GM12878 (cell line): ENCODE measurements around the gene DDX39B. TPM values are rescaled to one million over a fixed set of nuclear protein-coding genes. Genes with fewer than 3 reads are reported as not detected.
A peak's percentile ranks its signal among the peaks of the same experiment; 100 is the strongest.

Experiments
- ATAC-seq: fragments of 200-7000 bp; cut with Tn5 transposase; 3 replicates; pipeline ENCODE4 v1.9.1; 2020; ENCODE audit warnings: mild to moderate bottlenecking, moderate library complexity
- BruUV-seq: library from RNA; stranded (reverse); fragments of 400-500 nt; replicated peaks from 2 replicates; lab custom pipeline; 2021; lab: Mats Ljungman, UMichigan
- CTCF ChIA-PET: fragments of 300-600 bp; sonication (Branson Sonifier 250); formaldehyde crosslinking; extraction: SDS; loops from one replicate; lab custom pipeline; 2021; ENCODE audit warnings: inconsistent platforms; lab: Yijun Ruan, JAX
- POLR2A ChIA-PET: fragments of 350-600 bp; formaldehyde crosslinking; extraction: SDS; loops from one replicate; lab custom pipeline; 2021; ENCODE audit warnings: inconsistent platforms; lab: Charles Lee
- RAD21 ChIA-PET: fragments of 300-600 bp; sonication (Branson Sonifier 250); formaldehyde crosslinking; loops from one replicate; lab custom pipeline; 2023; ENCODE audit warnings: antibody characterized with exemption; ENCODE audit not compliant: unreplicated experiment; lab: Charles Lee
- SMC1A ChIA-PET: fragments of 300-600 bp; sonication (Branson Sonifier 250); formaldehyde crosslinking; loops from one replicate; lab custom pipeline; 2023; ENCODE audit not compliant: unreplicated experiment, uncharacterized antibody; lab: Charles Lee
- DNase-seq: peaks from one replicate; pipeline ENCODE4 v3.0.0-alpha.2; 2011; ENCODE audit warnings: low read depth, low spot score
- FAIRE-seq: peaks from 3 replicates; lab custom pipeline; 2011; peaks lifted over from hg19 to GRCh38; lab: Jason Lieb, UNC
- H2AFZ ChIP-seq: 2 replicates; pipeline ENCODE4 v1.6.0; 2011; ENCODE audit warnings: low read depth, low read length, control low read depth; ENCODE audit not compliant: control insufficient read depth
- H3K27ac ChIP-seq: 2 replicates; pipeline ENCODE4 v1.5.1; 2011; ENCODE audit warnings: control low read depth; ENCODE audit not compliant: control insufficient read depth, insufficient read depth
- H3K27me3 ChIP-seq, 2 experiments: replicated peaks in 1 of 2; 2 replicates each; pipeline versions ENCODE4 v1.6.0 to v1.6.1; 2011; ENCODE audit warnings: low read length in 1 of 2; ENCODE audit not compliant: control insufficient read depth in 2 of 2, insufficient read depth in 2 of 2
- H3K36me3 ChIP-seq, 2 experiments: 2 replicates each; pipeline ENCODE4 v1.5.1; 2011; ENCODE audit warnings: low read length in 1 of 2; ENCODE audit not compliant: control insufficient read depth in 2 of 2, insufficient read depth in 2 of 2
- H3K4me1 ChIP-seq: 2 replicates; pipeline ENCODE4 v1.6.1; 2011; ENCODE audit warnings: mild to moderate bottlenecking, low read length, moderate library complexity, mixed read lengths; ENCODE audit not compliant: control insufficient read depth, insufficient read depth
- H3K4me2 ChIP-seq: 2 replicates; pipeline ENCODE4 v1.6.0; 2011; ENCODE audit warnings: control low read depth; ENCODE audit not compliant: control insufficient read depth, insufficient read depth
- H3K4me3 ChIP-seq: fragments of 200-600 bp; sonication (generic); 2 replicates; pipeline ENCODE4 v1.5.1; 2016
- H3K79me2 ChIP-seq: 2 replicates; pipeline ENCODE4 v1.6.0; 2011; ENCODE audit warnings: low read length; ENCODE audit not compliant: control insufficient read depth, insufficient read depth
- H3K9ac ChIP-seq: 2 replicates; pipeline ENCODE4 v1.8.0; 2011; ENCODE audit warnings: low read length, control low read depth, mixed read lengths; ENCODE audit not compliant: control insufficient read depth, insufficient read depth
- H3K9me3 ChIP-seq: replicated peaks from 3 replicates; pipeline ENCODE4 v1.5.1; 2011; ENCODE audit warnings: mild to moderate bottlenecking, low read length; ENCODE audit not compliant: control insufficient read depth, insufficient read depth
- H4K20me1 ChIP-seq: 2 replicates; pipeline ENCODE4 v1.6.0; 2011; ENCODE audit not compliant: control insufficient read depth, insufficient read depth
- NFYB ChIP-seq: IDR thresholded peaks from 2 replicates; pipeline ENCODE4 v1.6.1; 2011; ENCODE audit warnings: low read depth, mild to moderate bottlenecking, low read length, improper control_type of control experiment, moderate library complexity; ENCODE audit not compliant: insufficient read depth
- NR2C2 ChIP-seq: IDR thresholded peaks from 2 replicates; pipeline ENCODE4 v1.6.1; 2011; ENCODE audit warnings: borderline replicate concordance, low read depth; ENCODE audit not compliant: control insufficient read depth, insufficient read length
- WGBS: methylation state at CpG from one replicate; pipeline ENCODE4 v1.1.6; 2016; ENCODE audit warnings: low lambda C conversion rate; ENCODE audit not compliant: insufficient replicate concordance, insufficient coverage; ENCODE audit errors: missing lambda C conversion rate; 5-methylcytosine and 5-hydroxymethylcytosine counted together
- in situ Hi-C: fragments of 300-500 bp; cut with MboI; formaldehyde crosslinking; loops from 9 replicates; pipeline ENCODE4 v1.14.3; 2018; ENCODE audit warnings: mixed read lengths
- intact Hi-C: fragments of 100-400 bp; cut with micrococcal nuclease; formaldehyde crosslinking; loops from one replicate; pipeline ENCODE4 v1.14.2; 2022; ENCODE audit not compliant: unreplicated experiment
- polyA plus RNA-seq, 11 experiments: library from polyadenylated mRNA; depleted of rRNA in 4 of 11; unstranded in 6 of 11; stranded (reverse) in 5 of 11; fragments of >200 nt; fragmentation: Nextera tagmentation in 4 of 11; fragmentation: Illumina TruSeq in 1 of 11; extraction: Ambion mirVana in 4 of 11; extraction: Trizol in 1 of 11; gene quantifications; 1 replicate in 1 of 11; 2 replicates in 10 of 11; pipeline versions ENCODE4 v1.2.1 to v1.2.3, GENCODE V29; 2011 to 2016; ENCODE audit warnings: inconsistent platforms in 2 of 11, missing spikeins in 2 of 11, low read depth in 1 of 11
- total RNA-seq, 4 experiments: library from RNA; depleted of rRNA in 3 of 4; stranded (reverse); fragments of >200 nt in 3 of 4; fragmentation: Illumina TruSeq in 1 of 4; extraction: Trizol in 1 of 4; gene quantifications; 2 replicates each; pipeline versions ENCODE4 v1.2.1 to v1.2.3, GENCODE V29; 2013 to 2021
- TF ChIP-seq, protein P1 (sequence below): fragments of 450-650 bp; IDR thresholded peaks from 2 replicates; pipeline ENCODE4 v1.6.1; 2016; ENCODE audit warnings: mild to moderate bottlenecking, moderate library complexity, borderline replicate concordance
- TF ChIP-seq, protein P2 (sequence below): fragments of 450-650 bp; formaldehyde crosslinking; IDR thresholded peaks from 2 replicates; pipeline ENCODE4 v1.5.0; 2022; ENCODE audit warnings: mild to moderate bottlenecking, missing genetic modification characterization
- TF ChIP-seq, protein P3 (sequence below): fragments of 450-650 bp; IDR thresholded peaks from 2 replicates; pipeline ENCODE4 v1.6.1; 2016; ENCODE audit warnings: mild to moderate bottlenecking
- TF ChIP-seq, protein P4 (sequence below): fragments of 150-350 bp; IDR thresholded peaks from 2 replicates; pipeline ENCODE4 v1.6.1; 2014; ENCODE audit warnings: mild to moderate bottlenecking, low read depth, low read length

Gene DDX39B
- total and polyA plus RNA-seq, 10 of the 15 experiments (the other 5 are each of a cell fraction or from before 2014, with no cell fraction given): 271 to 661 (median 330) TPM

DNA sequence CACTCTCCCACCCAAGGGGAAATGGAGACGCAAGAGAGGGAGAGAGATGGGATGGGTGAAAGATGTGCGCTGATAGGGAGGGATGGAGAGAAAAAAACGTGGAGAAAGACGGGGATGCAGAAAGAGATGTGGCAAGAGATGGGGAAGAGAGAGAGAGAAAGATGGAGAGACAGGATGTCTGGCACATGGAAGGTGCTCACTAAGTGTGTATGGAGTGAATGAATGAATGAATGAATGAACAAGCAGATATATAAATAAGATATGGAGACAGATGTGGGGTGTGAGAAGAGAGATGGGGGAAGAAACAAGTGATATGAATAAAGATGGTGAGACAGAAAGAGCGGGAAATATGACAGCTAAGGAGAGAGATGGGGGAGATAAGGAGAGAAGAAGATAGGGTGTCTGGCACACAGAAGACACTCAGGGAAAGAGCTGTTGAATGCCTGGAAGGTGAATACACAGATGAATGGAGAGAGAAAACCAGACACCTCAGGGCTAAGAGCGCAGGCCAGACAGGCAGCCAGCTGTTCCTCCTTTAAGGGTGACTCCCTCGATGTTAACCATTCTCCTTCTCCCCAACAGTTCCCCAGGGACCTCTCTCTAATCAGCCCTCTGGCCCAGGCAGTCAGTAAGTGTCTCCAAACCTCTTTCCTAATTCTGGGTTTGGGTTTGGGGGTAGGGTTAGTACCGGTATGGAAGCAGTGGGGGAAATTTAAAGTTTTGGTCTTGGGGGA lies 34.3 kb upstream of the DDX39B start:
- Histone ChIP-seq H3K79me2 (peaks cover 86% of the 10 kb centered on the region), H3K27ac (peak overlapping the region; percentile 96), H3K4me3 (peak overlapping the region; percentile 91), H3K4me2 (peak overlapping the region; percentile 84), H3K4me1 (peaks cover 55% of the 10 kb centered on the region), H3K9ac (peak overlapping the region; percentile 82), H3K9me3 (no peaks in the 10 kb centered on the region), H2AFZ (no peak overlapping the region), H3K27me3 (no peaks in the 10 kb centered on the region), H4K20me1 (no peaks in the 10 kb centered on the region), H3K36me3 (peaks cover 0 to 7% of the 10 kb centered on the region in 2 experiments; a peak in 2 of 4 replicates)
- CTCF ChIA-PET: interaction anchor here (0.6 to 31.0 kb wide), 7 partner anchors 17 to 243 kb away, joined by 3 to 2098 read pairs (median 3); partner anchors contain the start of genes ATP6V1G2, DDX39B, LST1 and LTA
- no peak for ATAC-seq
- no peak for DNase-seq
- RAD21 ChIA-PET: interaction anchor here (0.5 to 17.5 kb wide), 15 partner anchors 8 to 1396 kb away, joined by 3 to 620 read pairs (median 5); partner anchors contain the start of genes ATP6V1G2, DDX39B, GPANK1 and LST1
- 5% methylated on average over 8 of the region's 8 CpGs for WGBS
- TSS peak; percentile 89 for BruUV-seq
- no peak for FAIRE-seq
- SMC1A ChIA-PET: interaction anchor here (0.8 to 45.5 kb wide), 8 partner anchors 9 to 45 kb away, joined by 3 to 1989 read pairs (median 4); partner anchors contain the start of genes AIF1, ATP6V1G2, DDX39B and LST1
- POLR2A ChIA-PET: interaction anchor here (0.7 to 17.1 kb wide), 12 partner anchors 8 to 254 kb away, joined by 3 to 282 read pairs (median 12); partner anchors contain the start of genes ATP6V1G2, DDX39B, LSM2 and LST1
- intact Hi-C loops (loop anchor here (1.0 kb wide), 1 partner anchor 16 kb away; no protein-coding TSS in a partner anchor), in situ Hi-C loops (no loop called here)
- TF ChIP-seq NFYB: no peak
- TF ChIP-seq, protein P1, sequence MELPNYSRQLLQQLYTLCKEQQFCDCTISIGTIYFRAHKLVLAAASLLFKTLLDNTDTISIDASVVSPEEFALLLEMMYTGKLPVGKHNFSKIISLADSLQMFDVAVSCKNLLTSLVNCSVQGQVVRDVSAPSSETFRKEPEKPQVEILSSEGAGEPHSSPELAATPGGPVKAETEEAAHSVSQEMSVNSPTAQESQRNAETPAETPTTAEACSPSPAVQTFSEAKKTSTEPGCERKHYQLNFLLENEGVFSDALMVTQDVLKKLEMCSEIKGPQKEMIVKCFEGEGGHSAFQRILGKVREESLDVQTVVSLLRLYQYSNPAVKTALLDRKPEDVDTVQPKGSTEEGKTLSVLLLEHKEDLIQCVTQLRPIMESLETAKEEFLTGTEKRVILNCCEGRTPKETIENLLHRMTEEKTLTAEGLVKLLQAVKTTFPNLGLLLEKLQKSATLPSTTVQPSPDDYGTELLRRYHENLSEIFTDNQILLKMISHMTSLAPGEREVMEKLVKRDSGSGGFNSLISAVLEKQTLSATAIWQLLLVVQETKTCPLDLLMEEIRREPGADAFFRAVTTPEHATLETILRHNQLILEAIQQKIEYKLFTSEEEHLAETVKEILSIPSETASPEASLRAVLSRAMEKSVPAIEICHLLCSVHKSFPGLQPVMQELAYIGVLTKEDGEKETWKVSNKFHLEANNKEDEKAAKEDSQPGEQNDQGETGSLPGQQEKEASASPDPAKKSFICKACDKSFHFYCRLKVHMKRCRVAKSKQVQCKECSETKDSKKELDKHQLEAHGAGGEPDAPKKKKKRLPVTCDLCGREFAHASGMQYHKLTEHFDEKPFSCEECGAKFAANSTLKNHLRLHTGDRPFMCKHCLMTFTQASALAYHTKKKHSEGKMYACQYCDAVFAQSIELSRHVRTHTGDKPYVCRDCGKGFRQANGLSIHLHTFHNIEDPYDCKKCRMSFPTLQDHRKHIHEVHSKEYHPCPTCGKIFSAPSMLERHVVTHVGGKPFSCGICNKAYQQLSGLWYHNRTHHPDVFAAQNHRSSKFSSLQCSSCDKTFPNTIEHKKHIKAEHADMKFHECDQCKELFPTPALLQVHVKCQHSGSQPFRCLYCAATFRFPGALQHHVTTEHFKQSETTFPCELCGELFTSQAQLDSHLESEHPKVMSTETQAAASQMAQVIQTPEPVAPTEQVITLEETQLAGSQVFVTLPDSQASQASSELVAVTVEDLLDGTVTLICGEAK: no peak
- TF ChIP-seq, protein P2, sequence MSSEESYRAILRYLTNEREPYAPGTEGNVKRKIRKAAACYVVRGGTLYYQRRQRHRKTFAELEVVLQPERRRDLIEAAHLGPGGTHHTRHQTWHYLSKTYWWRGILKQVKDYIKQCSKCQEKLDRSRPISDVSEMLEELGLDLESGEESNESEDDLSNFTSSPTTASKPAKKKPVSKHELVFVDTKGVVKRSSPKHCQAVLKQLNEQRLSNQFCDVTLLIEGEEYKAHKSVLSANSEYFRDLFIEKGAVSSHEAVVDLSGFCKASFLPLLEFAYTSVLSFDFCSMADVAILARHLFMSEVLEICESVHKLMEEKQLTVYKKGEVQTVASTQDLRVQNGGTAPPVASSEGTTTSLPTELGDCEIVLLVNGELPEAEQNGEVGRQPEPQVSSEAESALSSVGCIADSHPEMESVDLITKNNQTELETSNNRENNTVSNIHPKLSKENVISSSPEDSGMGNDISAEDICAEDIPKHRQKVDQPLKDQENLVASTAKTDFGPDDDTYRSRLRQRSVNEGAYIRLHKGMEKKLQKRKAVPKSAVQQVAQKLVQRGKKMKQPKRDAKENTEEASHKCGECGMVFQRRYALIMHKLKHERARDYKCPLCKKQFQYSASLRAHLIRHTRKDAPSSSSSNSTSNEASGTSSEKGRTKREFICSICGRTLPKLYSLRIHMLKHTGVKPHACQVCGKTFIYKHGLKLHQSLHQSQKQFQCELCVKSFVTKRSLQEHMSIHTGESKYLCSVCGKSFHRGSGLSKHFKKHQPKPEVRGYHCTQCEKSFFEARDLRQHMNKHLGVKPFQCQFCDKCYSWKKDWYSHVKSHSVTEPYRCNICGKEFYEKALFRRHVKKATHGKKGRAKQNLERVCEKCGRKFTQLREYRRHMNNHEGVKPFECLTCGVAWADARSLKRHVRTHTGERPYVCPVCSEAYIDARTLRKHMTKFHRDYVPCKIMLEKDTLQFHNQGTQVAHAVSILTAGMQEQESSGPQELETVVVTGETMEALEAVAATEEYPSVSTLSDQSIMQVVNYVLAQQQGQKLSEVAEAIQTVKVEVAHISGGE (CRISPR knock-in tag): no peak
- TF ChIP-seq, protein P3, sequence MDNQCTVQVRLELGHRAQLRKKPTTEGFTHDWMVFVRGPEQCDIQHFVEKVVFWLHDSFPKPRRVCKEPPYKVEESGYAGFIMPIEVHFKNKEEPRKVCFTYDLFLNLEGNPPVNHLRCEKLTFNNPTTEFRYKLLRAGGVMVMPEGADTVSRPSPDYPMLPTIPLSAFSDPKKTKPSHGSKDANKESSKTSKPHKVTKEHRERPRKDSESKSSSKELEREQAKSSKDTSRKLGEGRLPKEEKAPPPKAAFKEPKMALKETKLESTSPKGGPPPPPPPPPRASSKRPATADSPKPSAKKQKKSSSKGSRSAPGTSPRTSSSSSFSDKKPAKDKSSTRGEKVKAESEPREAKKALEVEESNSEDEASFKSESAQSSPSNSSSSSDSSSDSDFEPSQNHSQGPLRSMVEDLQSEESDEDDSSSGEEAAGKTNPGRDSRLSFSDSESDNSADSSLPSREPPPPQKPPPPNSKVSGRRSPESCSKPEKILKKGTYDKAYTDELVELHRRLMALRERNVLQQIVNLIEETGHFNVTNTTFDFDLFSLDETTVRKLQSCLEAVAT: 0 out of 2 replicates have a peak, but pooled peaks have one; percentile 79
- no peak for TF ChIP-seq NR2C2
- TF ChIP-seq, protein P4, sequence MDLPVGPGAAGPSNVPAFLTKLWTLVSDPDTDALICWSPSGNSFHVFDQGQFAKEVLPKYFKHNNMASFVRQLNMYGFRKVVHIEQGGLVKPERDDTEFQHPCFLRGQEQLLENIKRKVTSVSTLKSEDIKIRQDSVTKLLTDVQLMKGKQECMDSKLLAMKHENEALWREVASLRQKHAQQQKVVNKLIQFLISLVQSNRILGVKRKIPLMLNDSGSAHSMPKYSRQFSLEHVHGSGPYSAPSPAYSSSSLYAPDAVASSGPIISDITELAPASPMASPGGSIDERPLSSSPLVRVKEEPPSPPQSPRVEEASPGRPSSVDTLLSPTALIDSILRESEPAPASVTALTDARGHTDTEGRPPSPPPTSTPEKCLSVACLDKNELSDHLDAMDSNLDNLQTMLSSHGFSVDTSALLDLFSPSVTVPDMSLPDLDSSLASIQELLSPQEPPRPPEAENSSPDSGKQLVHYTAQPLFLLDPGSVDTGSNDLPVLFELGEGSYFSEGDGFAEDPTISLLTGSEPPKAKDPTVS: no peak
